C4-2B (cell line): ENCODE results near the gene RBM20.

Experiments used
- CTCF ChIP-seq: fragments of 450-650 bp; conservative IDR thresholded peaks from 2 replicates; pipeline ENCODE4 v1.5.1; 2017; ENCODE audit warnings: mild to moderate bottlenecking
- ZFX ChIP-seq: fragments of 450-650 bp; IDR thresholded peaks from 2 replicates; pipeline ENCODE4 v1.6.1; 2017

DNA sequence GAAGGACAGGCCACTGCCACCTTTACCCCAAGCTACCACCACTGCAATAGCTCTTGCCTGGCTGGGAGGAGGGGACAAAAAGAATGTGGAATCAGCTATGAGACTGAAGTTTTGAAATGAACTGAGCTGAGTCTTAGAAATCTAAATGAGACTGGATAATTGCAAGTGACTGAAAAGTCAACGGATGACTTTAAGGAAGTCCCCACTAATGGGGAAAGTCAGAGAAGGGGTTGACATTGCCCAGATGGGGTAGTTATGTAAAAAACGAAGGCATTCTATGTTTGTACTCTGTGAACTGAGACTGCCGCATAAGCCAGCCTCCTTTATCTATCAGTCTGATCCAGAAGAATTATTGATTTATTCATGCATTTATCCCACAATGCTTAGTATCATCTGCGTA lies 67.2 kb downstream of the RBM20 start:
- TF ChIP-seq CTCF (no peak), ZFX (no peak)
